GM12873 (cell line): ENCODE data around the gene CEP70.

Experiments used
- TF ChIP-seq, protein P1 (sequence below): IDR thresholded peaks from 2 replicates; pipeline ENCODE4 v1.5.1; 2012; ENCODE audit warnings: low read depth, mild to moderate bottlenecking, moderate library complexity, low read length, control low read depth; ENCODE audit not compliant: insufficient read depth; ENCODE audit errors: missing control alignments

Gene CEP70

DNA sequence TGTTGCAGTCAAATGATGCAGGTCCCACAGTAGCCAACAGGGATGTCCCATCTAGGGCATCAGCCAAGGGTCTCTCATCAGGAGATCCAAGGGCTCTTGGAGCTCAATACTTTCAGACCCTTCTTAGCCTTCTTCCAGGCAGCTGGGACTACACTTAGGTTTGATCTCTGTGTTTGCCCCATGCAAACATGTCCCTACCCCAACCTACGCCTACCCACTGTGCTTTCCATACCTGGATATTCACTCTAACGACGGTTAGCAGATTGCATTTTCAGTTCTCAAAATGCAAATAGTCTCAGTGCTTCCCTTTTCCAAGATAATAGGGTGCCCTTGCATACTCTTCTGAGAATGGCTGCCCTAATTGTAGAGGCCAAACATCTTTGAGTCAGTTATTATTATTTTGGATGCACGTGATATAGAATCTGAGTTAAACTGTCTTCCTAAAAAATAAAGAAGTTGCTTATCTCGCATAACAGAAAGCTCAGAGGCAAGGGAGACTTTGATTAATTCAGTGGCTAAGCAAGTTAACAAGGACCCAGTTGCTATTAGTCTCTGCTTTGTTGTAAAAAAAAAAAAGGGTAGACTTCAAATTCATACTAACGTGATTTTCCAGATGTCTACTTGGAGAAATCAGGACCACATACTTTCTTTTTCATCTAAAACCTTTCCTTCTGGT lies 1.0 kb upstream of the CEP70 start:
- TF ChIP-seq, protein P1, sequence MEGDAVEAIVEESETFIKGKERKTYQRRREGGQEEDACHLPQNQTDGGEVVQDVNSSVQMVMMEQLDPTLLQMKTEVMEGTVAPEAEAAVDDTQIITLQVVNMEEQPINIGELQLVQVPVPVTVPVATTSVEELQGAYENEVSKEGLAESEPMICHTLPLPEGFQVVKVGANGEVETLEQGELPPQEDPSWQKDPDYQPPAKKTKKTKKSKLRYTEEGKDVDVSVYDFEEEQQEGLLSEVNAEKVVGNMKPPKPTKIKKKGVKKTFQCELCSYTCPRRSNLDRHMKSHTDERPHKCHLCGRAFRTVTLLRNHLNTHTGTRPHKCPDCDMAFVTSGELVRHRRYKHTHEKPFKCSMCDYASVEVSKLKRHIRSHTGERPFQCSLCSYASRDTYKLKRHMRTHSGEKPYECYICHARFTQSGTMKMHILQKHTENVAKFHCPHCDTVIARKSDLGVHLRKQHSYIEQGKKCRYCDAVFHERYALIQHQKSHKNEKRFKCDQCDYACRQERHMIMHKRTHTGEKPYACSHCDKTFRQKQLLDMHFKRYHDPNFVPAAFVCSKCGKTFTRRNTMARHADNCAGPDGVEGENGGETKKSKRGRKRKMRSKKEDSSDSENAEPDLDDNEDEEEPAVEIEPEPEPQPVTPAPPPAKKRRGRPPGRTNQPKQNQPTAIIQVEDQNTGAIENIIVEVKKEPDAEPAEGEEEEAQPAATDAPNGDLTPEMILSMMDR = no peak

DNA sequence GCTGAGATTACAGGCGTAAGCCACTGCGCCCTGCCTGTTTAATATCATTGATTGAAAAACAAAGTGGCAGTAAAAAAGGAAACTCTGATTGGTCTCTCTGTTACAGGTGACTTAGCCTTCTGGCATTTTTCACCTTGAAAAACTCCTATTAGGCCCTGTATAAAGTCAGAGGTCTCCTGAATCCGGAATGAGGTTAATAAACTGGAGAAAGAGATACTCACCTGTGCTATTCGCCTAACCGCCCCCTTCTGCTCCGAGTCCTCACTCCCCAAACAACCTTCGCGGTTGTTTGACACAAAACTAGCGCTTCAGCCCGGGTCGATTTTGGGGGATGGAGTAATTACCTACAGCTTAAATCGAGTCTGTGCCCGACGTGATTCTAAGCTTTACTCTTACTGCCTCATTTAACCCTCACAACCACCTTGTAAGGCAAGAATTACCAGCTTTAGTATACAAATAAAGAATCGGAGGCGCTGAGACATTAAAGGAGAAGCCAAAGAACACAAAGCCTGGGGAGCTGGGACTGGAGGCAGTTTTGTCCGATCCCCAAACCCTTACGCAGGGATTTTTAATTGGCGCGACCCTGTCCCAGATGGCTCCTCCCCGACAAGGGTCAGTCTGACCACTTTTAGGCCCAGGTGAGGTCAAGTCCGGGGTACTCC lies 441 bp downstream of the CEP70 start:
- TF ChIP-seq, protein P1 = no peak

DNA sequence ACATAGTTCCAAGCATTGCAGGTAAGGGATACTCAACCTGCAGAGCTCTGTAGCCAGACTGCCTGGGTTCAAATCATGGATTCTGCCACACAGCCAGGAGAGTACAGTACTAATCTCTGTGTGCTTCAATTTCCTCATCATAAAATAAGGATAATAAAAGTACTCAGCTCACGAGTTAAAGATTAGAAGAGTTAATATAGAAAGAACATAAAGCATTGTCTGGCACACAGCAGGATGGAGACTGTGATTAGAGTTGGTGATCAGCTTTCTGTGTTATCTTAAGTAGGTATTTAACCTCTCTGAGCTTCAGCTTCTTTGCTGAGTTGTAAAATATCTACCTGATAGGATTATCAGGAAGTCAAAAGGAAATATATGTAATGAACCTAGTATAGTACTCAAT lies 2.7 kb downstream of the CEP70 start:
- TF ChIP-seq, protein P1 = no peak

DNA sequence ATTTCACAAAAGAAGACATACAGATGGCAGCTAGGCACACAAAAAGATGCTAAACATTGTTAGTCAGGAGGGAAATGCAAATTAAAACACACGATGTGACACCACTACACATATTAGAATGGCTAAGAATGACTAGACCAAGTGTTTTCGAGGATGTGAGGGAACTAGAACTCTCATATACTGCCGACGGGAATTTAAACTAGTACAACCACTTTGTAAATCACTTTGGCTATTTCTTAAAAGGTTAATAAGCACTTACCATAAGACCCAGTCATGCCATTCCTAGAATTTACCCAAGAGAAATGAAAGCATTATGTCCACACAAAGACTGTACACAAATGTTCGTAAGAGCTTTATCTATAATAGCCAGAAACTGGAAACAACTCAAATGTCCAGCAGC lies 5.6 kb downstream of the CEP70 start:
- TF ChIP-seq, protein P1 = no peak

DNA sequence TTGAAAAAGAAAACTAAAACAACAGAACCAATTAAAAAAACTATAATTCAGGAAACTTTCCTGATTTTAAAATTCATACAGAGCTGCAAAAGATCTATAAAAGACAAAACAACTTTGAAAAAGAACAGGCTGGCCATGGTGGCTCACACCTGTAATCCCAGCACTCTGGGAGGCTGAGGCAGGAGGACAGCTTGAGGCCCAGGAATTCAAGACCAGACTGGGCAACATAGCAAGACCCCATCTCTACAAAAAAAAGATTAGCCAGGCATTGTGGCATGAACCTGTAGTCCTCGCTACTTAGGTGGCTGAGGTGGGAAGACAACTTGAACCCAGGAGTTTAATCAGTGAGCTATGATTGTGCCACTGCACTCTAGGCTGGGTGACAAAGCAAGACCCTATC lies 6.7 kb downstream of the CEP70 start:
- TF ChIP-seq, protein P1 = no peak

DNA sequence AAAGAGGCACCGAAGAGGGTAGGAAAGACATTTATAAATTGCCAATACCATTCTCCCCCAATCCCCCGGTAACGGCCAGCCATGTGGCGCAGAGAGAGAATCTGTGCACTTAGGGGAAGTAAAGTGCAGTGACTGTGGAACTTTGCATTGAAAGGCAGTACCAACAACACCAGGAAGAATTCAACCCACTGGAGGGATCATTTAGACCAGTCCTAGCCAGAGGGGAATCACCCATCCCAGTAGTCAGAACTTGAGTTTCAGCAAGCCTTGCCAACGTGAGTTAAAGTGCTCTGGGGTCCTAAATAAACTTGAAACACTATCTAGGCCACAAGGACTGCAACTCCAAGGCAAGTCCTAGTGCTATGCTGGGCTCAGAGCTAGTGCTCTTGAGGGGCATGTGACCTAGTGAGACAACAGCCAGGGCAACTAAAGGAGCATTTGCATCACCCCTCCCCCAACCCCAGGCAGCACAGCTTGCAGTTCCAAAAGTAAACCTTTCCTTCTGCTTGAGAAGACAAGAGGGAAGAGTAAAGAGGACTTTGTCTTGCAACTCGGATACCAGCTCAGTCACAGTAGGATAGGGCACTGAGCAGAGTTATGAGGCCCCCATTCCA lies 15.0 kb downstream of the CEP70 start:
- TF ChIP-seq, protein P1 = no peak

DNA sequence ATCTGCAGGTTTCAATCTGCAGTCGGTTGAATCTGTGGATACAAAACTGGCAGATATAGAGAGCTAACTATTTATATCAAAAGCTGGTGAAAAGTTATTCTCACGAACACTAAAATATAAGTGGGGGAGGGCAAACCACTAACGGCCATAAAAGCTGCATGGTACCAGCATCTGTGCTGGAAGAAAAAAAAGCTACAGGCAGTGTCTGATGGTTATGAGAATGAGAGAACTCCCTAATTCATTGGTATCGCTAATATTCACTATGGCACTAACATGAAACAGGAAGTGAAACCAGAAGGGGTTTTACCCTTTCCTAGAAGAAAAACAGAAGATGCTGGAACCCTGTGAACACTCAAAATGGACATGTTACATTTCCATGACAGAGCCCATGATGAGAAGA lies 15.9 kb downstream of the CEP70 start:
- TF ChIP-seq, protein P1 = no peak
